ENCODE data around the gene TPP1. TPM values are rescaled to one million over a fixed set of nuclear protein-coding genes. Genes with fewer than 3 reads are reported as not detected.

Gene TPP1
- total and polyA plus RNA-seq, 2 experiments from 2014 or later = 68.4 to 185 TPM

DNA sequence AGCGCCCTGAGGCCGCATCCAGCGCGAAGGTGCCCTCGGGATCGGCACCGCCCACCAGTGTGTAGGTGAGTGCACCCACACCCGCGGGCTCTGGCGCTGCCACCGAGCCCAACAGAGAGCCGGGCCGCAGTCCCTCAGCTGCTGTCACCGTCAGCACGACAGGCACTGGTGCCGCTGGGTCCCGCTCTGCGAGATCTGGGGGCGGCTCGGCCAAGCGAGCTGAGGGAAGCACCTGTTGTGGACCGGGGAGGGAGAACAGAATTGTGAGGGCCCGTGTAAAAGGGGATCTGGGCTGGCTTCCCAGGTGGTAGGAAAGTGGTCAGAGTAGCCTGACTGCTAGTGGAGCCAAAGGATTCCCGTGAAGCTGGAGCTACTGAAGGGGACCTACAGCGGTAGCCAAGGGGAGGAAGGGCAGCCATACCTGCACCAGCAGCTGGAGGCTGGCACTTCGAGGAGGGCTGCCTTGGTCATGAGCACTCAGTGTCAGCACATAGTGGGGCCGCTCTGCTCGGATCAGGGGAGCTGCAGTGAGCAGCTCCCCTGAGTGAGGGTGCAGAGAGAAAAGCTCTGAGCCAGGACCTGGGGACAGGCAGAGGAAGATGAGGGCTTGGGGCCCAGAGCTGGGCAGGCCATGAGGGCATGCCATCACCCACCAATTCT lies 11.5 kb upstream of the TPP1 start:
- no peak for DNase-seq (ENCODE audit: low spot score)

DNA sequence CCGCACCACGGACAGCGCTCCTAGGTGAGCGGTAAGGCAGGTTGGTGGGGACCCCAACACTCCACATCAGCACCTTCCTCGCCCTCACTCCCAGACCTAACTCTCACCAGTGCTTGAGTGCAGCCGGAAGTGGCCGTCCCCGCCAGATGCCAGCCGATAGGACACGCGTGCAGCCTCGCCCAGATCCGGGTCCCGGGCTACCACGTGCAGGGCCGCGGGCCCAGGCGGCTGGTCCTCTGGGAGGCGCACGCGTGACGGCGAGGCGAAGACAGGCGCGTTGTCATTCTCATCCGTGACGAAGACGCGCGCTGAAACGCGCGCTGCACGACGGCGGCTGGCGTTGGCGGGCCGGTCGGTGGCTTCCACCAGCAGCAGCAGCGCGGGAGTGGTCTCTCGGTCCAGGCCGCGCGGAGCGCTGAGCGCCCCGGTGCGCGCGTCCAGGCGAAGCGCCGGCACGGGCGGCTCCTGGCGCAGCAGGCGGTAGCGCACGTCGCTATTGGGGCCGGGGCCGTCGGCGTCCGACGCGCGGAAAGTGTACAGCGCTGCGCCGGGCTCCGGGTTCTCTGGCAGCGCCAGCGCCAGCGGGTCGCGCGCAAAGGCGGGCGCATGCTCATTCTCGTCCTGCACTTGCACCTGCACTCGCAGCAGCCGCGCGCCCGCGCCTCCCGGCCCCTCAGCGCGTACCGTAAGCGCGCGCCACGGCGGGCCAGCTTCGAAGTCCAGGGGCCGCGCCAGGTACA lies 10.8 kb upstream of the TPP1 start:
- DNase-seq (ENCODE audit: low spot score) = peak; percentile 45
- H3K27ac ChIP-seq = no peak overlapping the region
- no peaks in the 10 kb centered on the region for H4K20me1 ChIP-seq (ENCODE audit: insufficient read depth, poor library complexity, severe bottlenecking)
- no peak overlapping the region for H3K4me3 ChIP-seq
- no peaks in the 10 kb centered on the region for H3K79me2 ChIP-seq
- no peaks in the 10 kb centered on the region for H3K9me3 ChIP-seq (ENCODE audit: low read depth)
- H3K9me2 ChIP-seq (replicated peaks; ENCODE audit: insufficient read depth) = no peaks in the 10 kb centered on the region
- TF ChIP-seq EZH2phosphoT487 (IDR thresholded peaks at IDR 0.05; ENCODE audit: low read depth, severe bottlenecking, unreplicated experiment) = no peak
- TF ChIP-seq, protein P1, sequence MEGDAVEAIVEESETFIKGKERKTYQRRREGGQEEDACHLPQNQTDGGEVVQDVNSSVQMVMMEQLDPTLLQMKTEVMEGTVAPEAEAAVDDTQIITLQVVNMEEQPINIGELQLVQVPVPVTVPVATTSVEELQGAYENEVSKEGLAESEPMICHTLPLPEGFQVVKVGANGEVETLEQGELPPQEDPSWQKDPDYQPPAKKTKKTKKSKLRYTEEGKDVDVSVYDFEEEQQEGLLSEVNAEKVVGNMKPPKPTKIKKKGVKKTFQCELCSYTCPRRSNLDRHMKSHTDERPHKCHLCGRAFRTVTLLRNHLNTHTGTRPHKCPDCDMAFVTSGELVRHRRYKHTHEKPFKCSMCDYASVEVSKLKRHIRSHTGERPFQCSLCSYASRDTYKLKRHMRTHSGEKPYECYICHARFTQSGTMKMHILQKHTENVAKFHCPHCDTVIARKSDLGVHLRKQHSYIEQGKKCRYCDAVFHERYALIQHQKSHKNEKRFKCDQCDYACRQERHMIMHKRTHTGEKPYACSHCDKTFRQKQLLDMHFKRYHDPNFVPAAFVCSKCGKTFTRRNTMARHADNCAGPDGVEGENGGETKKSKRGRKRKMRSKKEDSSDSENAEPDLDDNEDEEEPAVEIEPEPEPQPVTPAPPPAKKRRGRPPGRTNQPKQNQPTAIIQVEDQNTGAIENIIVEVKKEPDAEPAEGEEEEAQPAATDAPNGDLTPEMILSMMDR (IDR thresholded peaks at IDR 0.05; ENCODE audit: poor library complexity) = no peak
- no peak for TF ChIP-seq EZH2 (IDR thresholded peaks at IDR 0.05; ENCODE audit: borderline replicate concordance)
- 52% methylated on average over 89 of the region's 102 CpGs for WGBS (ENCODE audit: low lambda C conversion rate, missing lambda C conversion rate)
- H3K4me2 ChIP-seq = peak overlapping the region; percentile 70
- no peak overlapping the region for H2AFZ ChIP-seq
- peaks cover 8% of the 10 kb centered on the region for H3K27me3 ChIP-seq
- H3K4me1 ChIP-seq (ENCODE audit: insufficient read depth) = no peaks in the 10 kb centered on the region
- no peaks in the 10 kb centered on the region for H3K36me3 ChIP-seq (replicated peaks; ENCODE audit: insufficient read depth, low read depth)

More for the DNA sequence above, 11.5 kb upstream of the TPP1 start:
- Histone ChIP-seq H3K9me3 (ENCODE audit: low read depth) (no peaks in the 10 kb centered on the region), H3K4me3 (no peak overlapping the region), H3K4me2 (peak overlapping the region; percentile 70), H3K4me1 (ENCODE audit: insufficient read depth) (no peaks in the 10 kb centered on the region), H3K79me2 (no peaks in the 10 kb centered on the region), H3K36me3 (replicated peaks; ENCODE audit: insufficient read depth, low read depth) (no peaks in the 10 kb centered on the region), H3K27ac (no peak overlapping the region), H3K9me2 (replicated peaks; ENCODE audit: insufficient read depth) (no peaks in the 10 kb centered on the region), H2AFZ (no peak overlapping the region), H3K27me3 (peaks cover 8% of the 10 kb centered on the region), H4K20me1 (ENCODE audit: insufficient read depth, poor library complexity, severe bottlenecking) (no peaks in the 10 kb centered on the region)
- WGBS (ENCODE audit: low lambda C conversion rate, missing lambda C conversion rate) = 60% methylated on average over 28 of the region's 28 CpGs
- TF ChIP-seq, protein P1 (IDR thresholded peaks at IDR 0.05; ENCODE audit: poor library complexity) = no peak
- TF ChIP-seq EZH2phosphoT487 (IDR thresholded peaks at IDR 0.05; ENCODE audit: low read depth, severe bottlenecking, unreplicated experiment) (no peak), EZH2 (IDR thresholded peaks at IDR 0.05; ENCODE audit: borderline replicate concordance) (no peak)

DNA sequence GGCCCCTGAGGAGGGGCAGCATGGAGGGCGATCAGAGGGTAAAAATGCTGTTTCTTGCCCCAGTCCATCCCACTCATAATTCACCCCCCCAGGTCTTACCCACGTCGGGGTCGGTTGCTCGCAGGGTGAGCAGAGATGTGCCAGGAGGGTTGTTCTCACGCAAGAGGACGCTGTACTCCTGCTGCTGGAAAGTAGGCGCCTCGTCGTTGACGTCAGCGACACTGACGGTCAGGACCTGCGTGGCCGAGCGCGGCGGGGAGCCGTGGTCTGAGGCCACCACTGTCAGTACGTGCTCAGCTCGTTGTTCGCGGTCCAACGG lies 10.3 kb upstream of the TPP1 start:
- no peaks in the 10 kb centered on the region for H4K20me1 ChIP-seq (ENCODE audit: insufficient read depth, poor library complexity, severe bottlenecking)
- H3K27ac ChIP-seq = no peak overlapping the region
- TF ChIP-seq, protein P1 (IDR thresholded peaks at IDR 0.05; ENCODE audit: poor library complexity) = no peak
- TF ChIP-seq EZH2 (IDR thresholded peaks at IDR 0.05; ENCODE audit: borderline replicate concordance) (no peak), EZH2phosphoT487 (IDR thresholded peaks at IDR 0.05; ENCODE audit: low read depth, severe bottlenecking, unreplicated experiment) (no peak)
- no peak overlapping the region for H3K4me2 ChIP-seq
- 95% methylated on average over 24 of the region's 24 CpGs for WGBS (ENCODE audit: low lambda C conversion rate, missing lambda C conversion rate)
- peaks cover 8% of the 10 kb centered on the region for H3K27me3 ChIP-seq
- H3K79me2 ChIP-seq = no peaks in the 10 kb centered on the region
- no peak overlapping the region for H2AFZ ChIP-seq
- H3K4me3 ChIP-seq = no peak overlapping the region
- no peaks in the 10 kb centered on the region for H3K9me3 ChIP-seq (ENCODE audit: low read depth)
- H3K36me3 ChIP-seq (replicated peaks; ENCODE audit: insufficient read depth, low read depth) = no peaks in the 10 kb centered on the region
- no peaks in the 10 kb centered on the region for H3K9me2 ChIP-seq (replicated peaks; ENCODE audit: insufficient read depth)
- H3K4me1 ChIP-seq (ENCODE audit: insufficient read depth) = no peaks in the 10 kb centered on the region
- no peak for DNase-seq (ENCODE audit: low spot score)
